Measurements from ENCODE around the gene METTL26.
"Not testable (repeated sequence)": the region's sequence is repeated elsewhere in the genome, so short reads cannot be mapped to it uniquely, and the experiment has no call there.

GRCh38 chr16:597655-598054, 38.5 kb downstream of the METTL26 start:
- not testable (repeated sequence) for TF ChIP-seq CTCF, POLR2A, EP300 (IDR thresholded peaks at IDR 0.05)
